Measurements from ENCODE around the gene TRIM33. TPM values are rescaled to one million over a fixed set of nuclear protein-coding genes. Genes with fewer than 3 reads are reported as not detected.
A peak's percentile ranks its signal among the peaks of the same experiment; 100 is the strongest.

The TRIM33 gene
- total and polyA plus RNA-seq, 2 of the 8 experiments (the other 6 are each of a cell fraction or from before 2014, with no cell fraction given) = 17.1 to 52.3 TPM

GRCh38 chr1:114345930-114346479 is 165.0 kb downstream of the TRIM33 start:
- DNase-seq (ENCODE audit: low read depth in 1 of 2, low spot score in 2 of 2) (peak in 1 of 2 experiments; percentile 83), FAIRE-seq (no peak)
- peak overlapping the region; percentile 6; the same call in 1 of the 2 replicates for H2BK5ac ChIP-seq (ENCODE audit: low read depth, low read length)
- no peaks in the 10 kb centered on the region for H4K20me1 ChIP-seq (replicated peaks in 1 of 2; ENCODE audit: control insufficient read depth in 1 of 2, insufficient read depth in 2 of 2, low read length in 2 of 2)
- ChIA-PET POLR2A (ENCODE audit: partially characterized antibody) (interaction anchor here (0.8 to 1.4 kb wide), 4 partner anchors 26 to 370 kb away, joined by 3 read pairs; partner anchors contain the start of gene OLFML3), CTCF (ENCODE audit: partially characterized antibody) (interaction anchor here (0.7 to 3.6 kb wide), 34 partner anchors 8 to 407 kb away, joined by 3 to 21 read pairs (median 4); partner anchors contain the start of gene NRAS)
- H3K4me2 ChIP-seq (ENCODE audit: insufficient read depth in 1 of 2, low read depth in 2 of 2, low read length in 2 of 2) = peak overlapping the region; percentile 5 to 75
- H3K79me2 ChIP-seq (ENCODE audit: control insufficient read depth in 1 of 2, insufficient read depth in 2 of 2, low read length in 2 of 2) = no peaks in the 10 kb centered on the region
- no peak overlapping the region for H3K18ac ChIP-seq (ENCODE audit: extremely low read depth, low read length)
- no peak overlapping the region for H3K4ac ChIP-seq (replicated peaks; ENCODE audit: insufficient read length, low read depth, low read length)
- peak overlapping the region; percentile 8 to 56 (median 25); a peak in 6 of 8 replicates for H3K4me3 ChIP-seq (ENCODE audit: extremely low read depth in 1 of 4, insufficient read depth in 2 of 4, low read depth in 3 of 4, low read length in 4 of 4)
- peak overlapping the region; percentile 70; the same call in 1 of the 2 replicates for H4K8ac ChIP-seq (ENCODE audit: extremely low read depth, insufficient read depth, low read length)
- H3K14ac ChIP-seq (ENCODE audit: insufficient read length) = no peak overlapping the region
- H3K4me1 ChIP-seq (replicated peaks in 1 of 4; ENCODE audit: control insufficient read depth in 3 of 4, insufficient read depth in 4 of 4, low read length in 3 of 4) = peaks cover 0 to 10% (median 5%) of the 10 kb centered on the region in 4 experiments; a peak in 4 of 7 replicates
- 23% methylated on average over 16 of the region's 24 CpGs; no CpG with 5 or more reads in 1 of the 2 experiments for WGBS, 2 experiments (ENCODE audit: extremely low coverage in 1 of 2, insufficient coverage in 1 of 2, insufficient read length in 1 of 2, insufficient replicate concordance in 2 of 2, low coverage in 1 of 2, low lambda C conversion rate in 2 of 2, missing lambda C conversion rate in 1 of 2)
- no peak overlapping the region for H3K56ac ChIP-seq (replicated peaks; ENCODE audit: insufficient read length, low read depth, low read length)
- peak overlapping the region; percentile 99 for H2AFZ ChIP-seq (ENCODE audit: low read length)
- H3K27ac ChIP-seq (ENCODE audit: low read depth, low read length) = no peak overlapping the region
- H3K9ac ChIP-seq (replicated peaks in 1 of 4; ENCODE audit: extremely low read depth in 1 of 4, low read depth in 3 of 4, low read length in 3 of 4) = peak overlapping the region in 2 of 4 experiments; percentile 49 to 52; a peak in 3 of 7 replicates
- no peak overlapping the region for H3K23ac ChIP-seq (ENCODE audit: insufficient read length)
- H2BK15ac ChIP-seq (ENCODE audit: low read length) = peak overlapping the region; percentile 88; the same call in 1 of the 2 replicates
- H2AK5ac ChIP-seq (ENCODE audit: low read depth, low read length) = no peak overlapping the region
- H3K79me1 ChIP-seq (ENCODE audit: low read depth, low read length) = no peaks in the 10 kb centered on the region
- H3K23me2 ChIP-seq (ENCODE audit: low read depth, low read length) = peaks cover 2% of the 10 kb centered on the region; the same call in 1 of the 2 replicates
- H4K5ac ChIP-seq (ENCODE audit: insufficient read length, low read depth, low read length) = no peak overlapping the region
- no peaks in the 10 kb centered on the region for H3K36me3 ChIP-seq (ENCODE audit: control insufficient read depth in 2 of 4, insufficient read depth in 4 of 4, low read length in 3 of 4)
- peak overlapping the region; percentile 91; the same call in 1 of the 2 replicates for H2BK12ac ChIP-seq (ENCODE audit: low read depth, low read length)
- H3K9me3 ChIP-seq (ENCODE audit: insufficient read depth in 2 of 2, low read depth in 1 of 2, low read length in 1 of 2) = no peaks in the 10 kb centered on the region
- no peak overlapping the region; the same call in 1 of the 2 replicates for H2BK20ac ChIP-seq (ENCODE audit: low read length)
- H4K91ac ChIP-seq (replicated peaks; ENCODE audit: insufficient read length, low read length) = no peak overlapping the region
- peaks cover 0 to 9% (median 3%) of the 10 kb centered on the region in 4 experiments; a peak in 2 of 7 replicates for H3K27me3 ChIP-seq (replicated peaks in 1 of 4; ENCODE audit: control insufficient read depth in 3 of 4, extremely low read depth in 1 of 4, insufficient read depth in 3 of 4, low read length in 3 of 4)
- no peak overlapping the region for H2BK120ac ChIP-seq (replicated peaks; ENCODE audit: low read depth, low read length)
